B cell (primary cell): ENCODE measurements around the gene MAD1L1. TPM values are rescaled to one million over a fixed set of nuclear protein-coding genes. Genes with fewer than 3 reads are reported as not detected.

Source experiments
- ATAC-seq: fragments of 200-7000 bp; cut with Tn5 transposase; one replicate; pipeline ENCODE4 v1.10.0; 2021; ENCODE audit warnings: low read depth, mild to moderate bottlenecking, moderate number of reproducible peaks, moderate library complexity
- CTCF ChIA-PET: fragments of 350-600 bp; sonication (Branson Sonifier 250); formaldehyde crosslinking; loops from one replicate; lab custom pipeline; 2021; ENCODE audit warnings: antibody characterized with exemption, inconsistent platforms; lab: Charles Lee
- POLR2A ChIA-PET: fragments of 350-600 bp; sonication (Branson Sonifier 250); formaldehyde crosslinking; loops from one replicate; lab custom pipeline; 2021; ENCODE audit warnings: antibody characterized with exemption; lab: Charles Lee
- DNase-seq: peaks from one replicate; pipeline ENCODE4 v3.0.0; 2013
- H2AFZ ChIP-seq: 2 replicates; pipeline ENCODE4 v1.6.1; 2012; ENCODE audit warnings: mild to moderate bottlenecking, low read depth, low read length; ENCODE audit not compliant: insufficient read depth, poor library complexity, severe bottlenecking
- H3K27ac ChIP-seq, 2 donors: 1 replicate in 1 of 2; 2 replicates in 1 of 2; pipeline ENCODE4 v1.5.1; 2012 to 2013; ENCODE audit warnings: low read length in 2 of 2, mild to moderate bottlenecking in 2 of 2, moderate library complexity in 1 of 2
- H3K27me3 ChIP-seq, 4 experiments: fragments of 200-600 bp in 1 of 4; sonication (generic) in 1 of 4; replicated peaks in 1 of 4; 1 replicate in 2 of 4; 2 replicates in 2 of 4; pipeline versions ENCODE4 v1.6.1 to v1.7.0; 2013 to 2016; ENCODE audit warnings: low read length in 3 of 4, mild to moderate bottlenecking in 2 of 4, mixed read lengths in 1 of 4, moderate library complexity in 1 of 4; ENCODE audit not compliant: insufficient read depth in 4 of 4, control insufficient read depth in 3 of 4; ENCODE audit errors: control extremely low read depth in 1 of 4
- H3K36me3 ChIP-seq, 2 experiments: replicated peaks in 1 of 2; 1 replicate in 1 of 2; 2 replicates in 1 of 2; pipeline versions ENCODE4 v1.6.1 to v1.7.1; 2013; ENCODE audit warnings: low read length in 1 of 2; ENCODE audit not compliant: insufficient read depth in 2 of 2, control insufficient read depth in 1 of 2; ENCODE audit errors: control extremely low read depth in 1 of 2, extremely low read depth in 1 of 2
- H3K4me1 ChIP-seq, 2 donors: fragments of 200-600 bp in 1 of 2; sonication (generic) in 1 of 2; 1 replicate in 1 of 2; 2 replicates in 1 of 2; pipeline versions ENCODE4 v1.5.1 to v1.6.1; 2013 to 2017; ENCODE audit warnings: low read length in 2 of 2; ENCODE audit not compliant: control insufficient read depth in 2 of 2, insufficient read depth in 2 of 2
- H3K4me2 ChIP-seq: replicated peaks from 2 replicates; pipeline ENCODE3; 2012; ENCODE audit warnings: mild to moderate bottlenecking, low read depth, low read length; ENCODE audit not compliant: poor library complexity, severe bottlenecking
- H3K4me3 ChIP-seq, 5 experiments: fragments of 200-600 bp in 1 of 5; sonication (generic) in 1 of 5; 1 replicate in 3 of 5; 2 replicates in 2 of 5; pipeline versions ENCODE4 v1.5.1 to v1.7.0; 2011 to 2016; ENCODE audit warnings: low read length in 4 of 5, mild to moderate bottlenecking in 4 of 5, low read depth in 2 of 5, control low read depth in 1 of 5, moderate library complexity in 1 of 5; ENCODE audit not compliant: insufficient read depth in 1 of 5; ENCODE audit errors: control extremely low read depth in 1 of 5, extremely low read depth in 1 of 5
- H3K79me2 ChIP-seq: fragments of 200-600 bp; sonication (generic); one replicate; pipeline ENCODE4 v1.6.0; 2016; ENCODE audit warnings: low read length; ENCODE audit not compliant: control insufficient read depth, insufficient read depth
- H3K9ac ChIP-seq: fragments of 200-600 bp; sonication (generic); 2 replicates; pipeline ENCODE4 v1.6.1; 2017; ENCODE audit warnings: mild to moderate bottlenecking, low read length, moderate library complexity
- H3K9me3 ChIP-seq, 3 donors: one replicate each; pipeline versions ENCODE4 v1.6.1 to v1.7.1; 2013; ENCODE audit warnings: low read length in 2 of 3; ENCODE audit not compliant: control insufficient read depth in 2 of 3, insufficient read depth in 1 of 3; ENCODE audit errors: control extremely low read depth in 1 of 3
- H4K20me1 ChIP-seq: 2 replicates; pipeline ENCODE4 v1.6.0; 2012; ENCODE audit warnings: mild to moderate bottlenecking, low read length; ENCODE audit not compliant: insufficient read depth, control insufficient read depth, poor library complexity, severe bottlenecking
- H3K27ac Mint-ChIP-seq: one replicate; pipeline ENCODE4 v1.8.0; 2021; ENCODE audit warnings: mixed read lengths
- H3K27me3 Mint-ChIP-seq: one replicate; pipeline ENCODE4 v1.8.0; 2021; ENCODE audit warnings: mixed read lengths
- H3K4me1 Mint-ChIP-seq: one replicate; pipeline ENCODE4 v1.8.0; 2021; ENCODE audit warnings: mixed read lengths
- H3K4me3 Mint-ChIP-seq: one replicate; pipeline ENCODE4 v1.8.0; 2021; ENCODE audit warnings: mixed read lengths
- H3K9me3 Mint-ChIP-seq: one replicate; pipeline ENCODE4 v1.8.0; 2022; ENCODE audit warnings: mixed read lengths; ENCODE audit not compliant: insufficient read depth
- EZH2 ChIP-seq: IDR thresholded peaks from 2 replicates; pipeline ENCODE4 v1.6.1; 2012; ENCODE audit warnings: borderline replicate concordance, low read depth, mild to moderate bottlenecking, moderate library complexity, low read length; ENCODE audit not compliant: insufficient read depth, poor library complexity, severe bottlenecking
- WGBS: methylation state at CpG from one replicate; pipeline ENCODE4 v1.1.5; 2013; ENCODE audit warnings: missing lambda C conversion rate; ENCODE audit not compliant: insufficient coverage; 5-methylcytosine and 5-hydroxymethylcytosine counted together
- intact Hi-C: fragments of 100-400 bp; cut with micrococcal nuclease; formaldehyde crosslinking; loops from one replicate; pipeline ENCODE4 v1.10.0; 2022
- polyA plus RNA-seq: library from polyadenylated mRNA; depleted of rRNA; stranded (reverse); fragments of >200 nt; gene quantifications from 2 replicates; pipeline ENCODE4 v1.2.3, GENCODE V29; 2012
- total RNA-seq, 2 donors: library from RNA; stranded (reverse); fragments of 120-200 nt in 1 of 2; gene quantifications; 1 replicate in 1 of 2; 2 replicates in 1 of 2; pipeline versions ENCODE4 v1.2.3 to v1.2.4, GENCODE V29; 2013 to 2022
- TF ChIP-seq, protein P1 (sequence below): fragments of 200-600 bp; IDR thresholded peaks from one replicate; pipeline ENCODE4 v1.8.0; 2022; ENCODE audit warnings: antibody characterized with exemption, mild to moderate bottlenecking

MAD1L1 gene
- total and polyA plus RNA-seq, 2 donors (not counting 1 experiment from before 2014, with no cell fraction given) = 86.7 to 110 TPM

DNA sequence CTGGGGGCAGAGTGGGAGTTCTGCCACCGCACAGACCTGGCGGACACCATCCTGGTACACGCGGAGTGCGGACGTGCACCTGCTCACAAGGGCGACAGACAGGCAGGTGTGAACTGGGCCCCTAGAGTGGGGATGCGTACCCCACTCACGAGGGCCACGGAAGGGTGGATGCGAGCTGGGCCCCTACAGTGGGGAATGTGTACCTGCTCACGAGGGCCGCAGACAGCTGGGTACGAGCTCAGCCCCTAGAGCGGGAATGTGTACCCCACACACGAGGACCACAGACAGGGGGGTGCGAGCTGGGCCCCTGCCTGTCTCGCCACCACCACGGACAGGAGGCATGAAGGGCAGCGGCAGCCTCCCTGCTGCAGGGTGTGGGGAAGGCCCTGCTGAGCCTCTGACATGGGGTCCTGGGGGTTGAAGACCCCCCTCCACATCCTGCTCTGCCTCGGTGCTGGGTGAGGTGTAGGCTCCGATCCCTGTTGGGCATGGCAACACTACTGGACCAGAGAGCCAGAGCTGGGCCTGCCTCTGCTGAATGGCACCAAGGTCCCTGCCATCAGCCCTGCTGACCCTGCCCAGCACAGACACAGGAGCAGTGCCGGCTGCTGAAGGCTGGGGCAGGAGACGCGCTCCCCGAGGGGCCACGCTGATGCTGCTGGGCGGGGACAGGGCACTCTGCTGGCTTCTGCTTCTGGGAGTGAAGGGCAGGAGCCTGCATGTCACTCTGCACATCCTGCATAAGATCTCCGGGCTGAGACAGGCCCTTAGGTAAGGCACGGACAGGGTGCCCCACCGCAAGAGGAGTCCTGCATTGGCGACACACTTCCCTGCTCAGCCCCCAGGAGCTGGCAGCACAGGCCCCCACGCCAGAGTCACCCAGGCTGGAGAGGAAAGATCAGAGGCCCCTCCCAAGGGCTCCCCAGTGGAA, 259.2 kb downstream of the MAD1L1 start:
- no peak overlapping the region for H3K4me3 ChIP-seq
- H4K20me1 ChIP-seq = no peaks in the 10 kb centered on the region
- H3K27me3 Mint-ChIP-seq = no peaks in the 10 kb centered on the region
- intact Hi-C loops = no loop called here
- H3K79me2 ChIP-seq = no peaks in the 10 kb centered on the region
- H3K9me3 ChIP-seq = peaks cover 0 to 15% (median 0%) of the 10 kb centered on the region in 3 donors
- no peak overlapping the region for H3K4me3 Mint-ChIP-seq
- no peak overlapping the region for H3K27ac ChIP-seq
- no peaks in the 10 kb centered on the region for H3K27me3 ChIP-seq
- no peak overlapping the region for H2AFZ ChIP-seq
- 94% methylated on average over 33 of the region's 33 CpGs for WGBS
- H3K4me2 ChIP-seq = no peak overlapping the region
- H3K36me3 ChIP-seq = no peaks in the 10 kb centered on the region
- ChIA-PET POLR2A (no interaction called here), CTCF (no interaction called here)
- H3K4me1 Mint-ChIP-seq = peaks cover 19% of the 10 kb centered on the region
- no peak overlapping the region for H3K9ac ChIP-seq
- no peak for DNase-seq
- no peak for ATAC-seq
- TF ChIP-seq, protein P1, sequence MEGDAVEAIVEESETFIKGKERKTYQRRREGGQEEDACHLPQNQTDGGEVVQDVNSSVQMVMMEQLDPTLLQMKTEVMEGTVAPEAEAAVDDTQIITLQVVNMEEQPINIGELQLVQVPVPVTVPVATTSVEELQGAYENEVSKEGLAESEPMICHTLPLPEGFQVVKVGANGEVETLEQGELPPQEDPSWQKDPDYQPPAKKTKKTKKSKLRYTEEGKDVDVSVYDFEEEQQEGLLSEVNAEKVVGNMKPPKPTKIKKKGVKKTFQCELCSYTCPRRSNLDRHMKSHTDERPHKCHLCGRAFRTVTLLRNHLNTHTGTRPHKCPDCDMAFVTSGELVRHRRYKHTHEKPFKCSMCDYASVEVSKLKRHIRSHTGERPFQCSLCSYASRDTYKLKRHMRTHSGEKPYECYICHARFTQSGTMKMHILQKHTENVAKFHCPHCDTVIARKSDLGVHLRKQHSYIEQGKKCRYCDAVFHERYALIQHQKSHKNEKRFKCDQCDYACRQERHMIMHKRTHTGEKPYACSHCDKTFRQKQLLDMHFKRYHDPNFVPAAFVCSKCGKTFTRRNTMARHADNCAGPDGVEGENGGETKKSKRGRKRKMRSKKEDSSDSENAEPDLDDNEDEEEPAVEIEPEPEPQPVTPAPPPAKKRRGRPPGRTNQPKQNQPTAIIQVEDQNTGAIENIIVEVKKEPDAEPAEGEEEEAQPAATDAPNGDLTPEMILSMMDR = no peak
- no peak for TF ChIP-seq EZH2
- H3K27ac Mint-ChIP-seq = peak overlapping the region; percentile 24
- H3K4me1 ChIP-seq = peaks cover 4 to 8% of the 10 kb centered on the region in 2 donors
- no peaks in the 10 kb centered on the region for H3K9me3 Mint-ChIP-seq

DNA sequence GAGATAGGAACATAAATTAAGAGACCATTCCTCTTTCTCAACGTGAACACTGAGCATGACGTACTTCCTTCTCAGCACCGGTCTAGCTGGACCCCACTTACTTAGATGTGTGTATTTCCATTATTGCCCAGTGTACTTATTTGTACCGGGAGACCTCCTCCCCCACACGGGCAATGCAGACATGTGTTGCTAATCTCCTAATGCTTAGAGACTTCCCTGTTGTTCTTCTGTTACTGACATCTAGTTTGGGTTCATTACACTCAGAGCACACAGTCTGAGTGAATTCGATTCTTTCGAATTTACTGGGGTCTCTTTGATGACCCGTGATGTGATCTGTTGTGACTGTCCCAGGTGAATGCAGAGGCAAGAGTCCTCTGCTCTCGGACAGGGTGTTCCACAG, 260.0 kb downstream of the MAD1L1 start:
- Histone ChIP-seq H3K9me3 (peaks cover 0 to 13% (median 0%) of the 10 kb centered on the region in 3 donors), H3K27ac (no peak overlapping the region), H3K4me3 (no peak overlapping the region), H4K20me1 (no peaks in the 10 kb centered on the region), H2AFZ (no peak overlapping the region), H3K4me2 (no peak overlapping the region), H3K36me3 (peaks cover 0 to 3% of the 10 kb centered on the region in 2 experiments), H3K4me1 (peaks cover 8% of the 10 kb centered on the region in 2 donors), H3K27me3 (no peaks in the 10 kb centered on the region), H3K79me2 (peaks cover 4% of the 10 kb centered on the region), H3K9ac (no peak overlapping the region)
- Mint-ChIP-seq H3K27ac (no peak overlapping the region), H3K9me3 (no peaks in the 10 kb centered on the region), H3K27me3 (no peaks in the 10 kb centered on the region), H3K4me1 (peaks cover 23% of the 10 kb centered on the region), H3K4me3 (no peak overlapping the region)
- ChIA-PET CTCF (no interaction called here), POLR2A (no interaction called here)
- TF ChIP-seq EZH2 = no peak
- TF ChIP-seq, protein P1 = no peak
- 96% methylated on average over 6 of the region's 9 CpGs for WGBS
- no peak for DNase-seq
- no peak for ATAC-seq
- intact Hi-C loops = no loop called here
